HepG2 (cell line): Measurements from ENCODE around the gene STMN3. TPM values are rescaled to one million over a fixed set of nuclear protein-coding genes. Genes with fewer than 3 reads are reported as not detected.

Source experiments
- ETV5 ChIP-seq: IDR thresholded peaks from 2 replicates; pipeline ENCODE4 v1.6.1; 2018; ENCODE audit warnings: missing biosample characterization, missing genetic modification reagents, inconsistent platforms, borderline replicate concordance
- GABPB1 ChIP-seq: IDR thresholded peaks from 2 replicates; pipeline ENCODE4 v1.6.1; 2016; ENCODE audit warnings: mild to moderate bottlenecking, missing genetic modification reagents, moderate library complexity, missing compliant biosample characterization
- GTF2F1 ChIP-seq: fragments of 150-350 bp; IDR thresholded peaks from 2 replicates; pipeline ENCODE4 v1.6.1; 2014; ENCODE audit warnings: low read length
- HDAC6 ChIP-seq: fragments of 200-600 bp; sonication (generic); IDR thresholded peaks from 2 replicates; pipeline ENCODE4 v1.7.0; 2017; ENCODE audit warnings: mild to moderate bottlenecking, antibody characterized with exemption, low read length, low read depth
- HNRNPL ChIP-seq: fragments of 200-400 bp; formaldehyde crosslinking; IDR thresholded peaks from 2 replicates; pipeline ENCODE4 v1.6.1; 2017; ENCODE audit warnings: mild to moderate bottlenecking, low read depth, low read length
- KDM5A ChIP-seq: fragments of 200-600 bp; sonication (generic); IDR thresholded peaks from 2 replicates; pipeline ENCODE4 v1.7.0; 2018; ENCODE audit warnings: antibody characterized with exemption, mild to moderate bottlenecking, low read length, borderline replicate concordance
- KMT2A ChIP-seq: sonication (generic); formaldehyde crosslinking; IDR thresholded peaks from 2 replicates; pipeline ENCODE4 v1.4.0; 2020; ENCODE audit warnings: missing genetic modification reagents
- MIXL1 ChIP-seq: IDR thresholded peaks from 2 replicates; pipeline ENCODE4 v1.6.1; 2016
- NR3C1 ChIP-seq: sonication (generic); formaldehyde crosslinking; IDR thresholded peaks from 2 replicates; pipeline ENCODE4 v1.4.0; 2020; ENCODE audit warnings: missing genetic modification reagents
- PAX8 ChIP-seq: sonication (generic); formaldehyde crosslinking; IDR thresholded peaks from 2 replicates; pipeline ENCODE4 v1.8.0; 2022; ENCODE audit warnings: mild to moderate bottlenecking, missing genetic modification reagents, borderline replicate concordance
- SMAD9 ChIP-seq: sonication (generic); formaldehyde crosslinking; IDR thresholded peaks from 2 replicates; pipeline ENCODE4 v1.5.1; 2020; ENCODE audit warnings: mild to moderate bottlenecking, missing genetic modification reagents
- WIZ ChIP-seq: sonication (generic); formaldehyde crosslinking; IDR thresholded peaks from 2 replicates; pipeline ENCODE4 v1.5.1; 2020; ENCODE audit warnings: mild to moderate bottlenecking, missing genetic modification reagents
- XBP1 ChIP-seq: sonication (generic); formaldehyde crosslinking; IDR thresholded peaks from 2 replicates; pipeline ENCODE4 v1.5.0; 2020; ENCODE audit warnings: missing genetic modification reagents
- ZNF251 ChIP-seq: sonication (generic); formaldehyde crosslinking; IDR thresholded peaks from 2 replicates; pipeline ENCODE4 v1.9.0; 2021; ENCODE audit warnings: mild to moderate bottlenecking, missing genetic modification reagents
- ZNF280D ChIP-seq: sonication (generic); formaldehyde crosslinking; IDR thresholded peaks from 2 replicates; pipeline ENCODE4 v1.5.1; 2020; ENCODE audit warnings: mild to moderate bottlenecking, missing genetic modification reagents
- ZNF335 ChIP-seq: sonication (generic); formaldehyde crosslinking; IDR thresholded peaks from 2 replicates; pipeline ENCODE4 v1.4.0; 2020; ENCODE audit warnings: missing genetic modification reagents
- ZNF7 ChIP-seq: IDR thresholded peaks from 2 replicates; pipeline ENCODE4 v1.6.1; 2016; ENCODE audit warnings: missing biosample characterization, missing genetic modification reagents
- ZNF816 ChIP-seq: sonication (generic); formaldehyde crosslinking; IDR thresholded peaks from 2 replicates; pipeline ENCODE4 v1.8.0; 2022; ENCODE audit warnings: missing genetic modification reagents, mild to moderate bottlenecking, borderline replicate concordance
- polyA plus RNA-seq, 8 experiments: library from polyadenylated mRNA; depleted of rRNA in 3 of 8; stranded (reverse) in 7 of 8; unstranded in 1 of 8; fragments of >200 nt; fragmentation: Illumina TruSeq in 4 of 8; extraction: Trizol in 4 of 8; gene quantifications; 2 replicates each; pipeline versions ENCODE4 v1.2.1 to v1.2.3, GENCODE V29; 2011 to 2016; ENCODE audit warnings: low read depth in 4 of 8, missing spikeins in 1 of 8, mixed read lengths in 1 of 8; ENCODE audit not compliant: insufficient read depth in 1 of 8
- total RNA-seq, 5 experiments: library from RNA; depleted of rRNA; stranded (reverse); fragments of >200 nt; fragmentation: Illumina TruSeq; extraction: Trizol; gene quantifications; 2 replicates each; pipeline ENCODE4 v1.2.3, GENCODE V29; 2016; ENCODE audit warnings: low read depth in 1 of 5
- TF ChIP-seq, protein P1 (sequence below): sonication (generic); formaldehyde crosslinking; IDR thresholded peaks from 2 replicates; pipeline ENCODE4 v1.4.0; 2020; ENCODE audit warnings: mild to moderate bottlenecking, missing genetic modification reagents

The STMN3 gene
- total and polyA plus RNA-seq, 2 of the 13 experiments (the other 11 are each of a cell fraction or from before 2014, with no cell fraction given): 21.0 to 48.3 TPM

- TF ChIP-seq, protein P1, sequence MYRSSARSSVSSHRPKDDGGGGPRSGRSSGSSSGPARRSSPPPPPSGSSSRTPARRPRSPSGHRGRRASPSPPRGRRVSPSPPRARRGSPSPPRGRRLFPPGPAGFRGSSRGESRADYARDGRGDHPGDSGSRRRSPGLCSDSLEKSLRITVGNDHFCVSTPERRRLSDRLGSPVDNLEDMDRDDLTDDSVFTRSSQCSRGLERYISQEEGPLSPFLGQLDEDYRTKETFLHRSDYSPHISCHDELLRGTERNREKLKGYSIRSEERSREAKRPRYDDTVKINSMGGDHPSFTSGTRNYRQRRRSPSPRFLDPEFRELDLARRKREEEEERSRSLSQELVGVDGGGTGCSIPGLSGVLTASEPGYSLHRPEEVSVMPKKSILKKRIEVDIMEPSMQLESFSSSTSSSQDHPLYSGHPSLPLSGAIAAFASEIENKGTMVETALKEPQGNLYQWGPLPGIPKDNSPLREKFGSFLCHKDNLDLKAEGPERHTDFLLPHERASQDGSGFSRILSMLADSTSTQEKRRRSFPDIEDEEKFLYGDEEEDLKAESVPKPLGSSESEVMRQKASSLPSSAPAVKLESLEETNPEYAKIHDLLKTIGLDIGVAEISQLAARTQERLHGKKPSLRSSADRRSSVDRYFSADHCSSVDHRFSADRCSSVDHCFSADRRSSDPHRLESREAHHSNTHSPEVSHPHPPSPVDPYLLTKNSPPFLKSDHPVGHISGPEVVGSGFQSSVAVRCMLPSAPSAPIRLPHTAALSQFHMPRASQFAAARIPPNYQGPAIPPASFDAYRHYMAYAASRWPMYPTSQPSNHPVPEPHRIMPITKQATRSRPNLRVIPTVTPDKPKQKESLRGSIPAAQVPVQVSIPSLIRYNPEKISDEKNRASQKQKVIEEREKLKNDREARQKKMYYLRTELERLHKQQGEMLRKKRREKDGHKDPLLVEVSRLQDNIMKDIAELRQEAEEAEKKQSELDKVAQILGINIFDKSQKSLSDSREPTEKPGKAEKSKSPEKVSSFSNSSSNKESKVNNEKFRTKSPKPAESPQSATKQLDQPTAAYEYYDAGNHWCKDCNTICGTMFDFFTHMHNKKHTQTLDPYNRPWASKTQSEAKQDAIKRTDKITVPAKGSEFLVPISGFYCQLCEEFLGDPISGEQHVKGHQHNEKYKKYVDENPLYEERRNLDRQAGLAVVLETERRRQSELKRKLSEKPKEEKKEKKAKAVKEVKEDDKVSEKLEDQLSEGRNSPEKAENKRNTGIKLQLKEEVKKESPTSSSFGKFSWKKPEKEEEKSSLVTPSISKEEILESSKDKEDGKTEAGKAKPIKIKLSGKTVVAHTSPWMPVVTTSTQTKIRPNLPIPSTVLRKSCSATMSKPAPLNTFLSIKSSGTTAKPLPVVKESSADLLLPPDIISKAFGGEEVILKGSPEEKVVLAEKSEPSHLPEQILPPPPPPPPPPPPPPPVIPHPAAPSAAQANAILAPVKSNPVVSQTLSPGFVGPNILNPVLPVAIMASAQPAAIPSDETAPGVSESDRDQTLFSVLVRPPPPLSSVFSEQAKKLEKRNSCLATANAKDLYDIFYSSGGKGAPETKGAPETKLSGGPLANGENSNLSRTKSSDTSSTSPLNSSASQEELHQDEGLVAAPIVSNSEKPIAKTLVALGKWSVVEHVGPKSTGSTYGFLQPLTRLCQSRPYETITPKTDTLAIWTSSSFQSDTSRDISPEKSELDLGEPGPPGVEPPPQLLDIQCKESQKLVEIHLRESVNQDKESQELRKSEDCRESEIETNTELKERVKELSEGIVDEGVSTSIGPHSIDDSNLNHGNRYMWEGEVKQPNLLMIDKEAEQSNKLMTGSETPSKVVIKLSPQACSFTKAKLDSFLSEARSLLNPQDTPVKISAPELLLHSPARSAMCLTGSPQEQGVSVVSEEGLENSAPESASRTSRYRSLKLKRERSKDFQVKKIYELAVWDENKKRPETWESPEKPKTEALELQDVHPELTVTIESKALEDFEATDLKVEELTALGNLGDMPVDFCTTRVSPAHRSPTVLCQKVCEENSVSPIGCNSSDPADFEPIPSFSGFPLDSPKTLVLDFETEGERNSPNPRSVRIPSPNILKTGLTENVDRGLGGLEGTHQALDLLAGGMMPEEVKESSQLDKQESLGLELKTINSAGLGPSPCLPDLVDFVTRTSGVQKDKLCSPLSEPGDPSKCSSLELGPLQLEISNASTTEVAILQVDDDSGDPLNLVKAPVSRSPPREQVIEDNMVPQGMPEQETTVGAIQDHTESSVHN (CRISPR knock-in tag): peak; percentile 96
- peak; percentile 71 for TF ChIP-seq KMT2A (CRISPR knock-in tag)
- no peak for TF ChIP-seq ZNF816 (CRISPR knock-in tag)
- peak; percentile 93; the same call in 1 of the 2 replicates for TF ChIP-seq ZNF251
- TF ChIP-seq PAX8 (CRISPR knock-in tag): peak; percentile 68; the same call in 1 of the 2 replicates
- TF ChIP-seq HDAC6: no peak
- peak; percentile 88 for TF ChIP-seq GABPB1 (CRISPR knock-in tag)
- TF ChIP-seq GTF2F1: no peak
- TF ChIP-seq XBP1 (CRISPR knock-in tag): peak; percentile 73; the same call in 1 of the 2 replicates
- TF ChIP-seq KDM5A: peak; percentile 60; the same call in 1 of the 2 replicates
- peak; percentile 59 for TF ChIP-seq ETV5
- peak; percentile 60; the same call in 1 of the 2 replicates for TF ChIP-seq ZNF280D (CRISPR knock-in tag)
- TF ChIP-seq NR3C1 (CRISPR knock-in tag): no peak
- 0 out of 2 replicates have a peak, but pooled peaks have one; percentile 26 for TF ChIP-seq ZNF7 (CRISPR knock-in tag)
- no peak; the same call in 1 of the 2 replicates for TF ChIP-seq MIXL1 (CRISPR knock-in tag)
- no peak for TF ChIP-seq ZNF335 (CRISPR knock-in tag)
- peak; percentile 88; the same call in 1 of the 2 replicates for TF ChIP-seq WIZ
- 0 out of 2 replicates have a peak, but pooled peaks have one; percentile 41 for TF ChIP-seq HNRNPL
- peak; percentile 93; the same call in 1 of the 2 replicates for TF ChIP-seq SMAD9 (CRISPR knock-in tag)
These were observed 26.0 kb downstream of the STMN3 start (continued) for GRCh38 chr20:63627129-63627750.
